GM18870 (cell line): ENCODE data around the gene AFAP1L2.
A peak's percentile ranks its signal among the peaks of the same experiment; 100 is the strongest.

ENCODE experiments used
- ATAC-seq: cut with Tn5 transposase; IDR thresholded peaks from one replicate; pipeline ENCODE4 v1.9.1; 2021; ENCODE audit warnings: moderate library complexity; ENCODE audit not compliant: unreplicated experiment

AFAP1L2 gene

GRCh38 chr10:114278140-114278883, 126.0 kb downstream of the AFAP1L2 start:
- no peak for ATAC-seq

DNA sequence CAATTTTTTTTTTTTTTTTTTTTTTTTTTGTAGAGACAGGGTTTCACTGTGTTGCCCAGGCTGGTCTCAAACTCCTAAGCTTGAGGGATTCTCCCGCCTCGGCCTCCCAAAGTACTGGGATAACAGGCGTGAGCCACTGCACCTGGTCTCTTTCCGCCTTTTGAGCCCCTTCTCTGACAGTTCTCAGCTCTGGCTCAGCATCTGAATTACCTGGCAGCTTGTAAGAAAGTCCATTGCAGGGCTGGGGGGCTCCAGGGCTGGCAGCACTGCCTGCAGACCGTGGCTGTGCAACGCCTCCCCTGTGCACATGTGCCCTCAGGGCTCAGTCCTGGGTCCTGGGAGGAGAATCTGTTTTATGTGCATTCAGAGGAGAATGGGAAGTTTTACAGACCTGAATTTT, 127.6 kb downstream of the AFAP1L2 start:
- no peak for ATAC-seq

DNA sequence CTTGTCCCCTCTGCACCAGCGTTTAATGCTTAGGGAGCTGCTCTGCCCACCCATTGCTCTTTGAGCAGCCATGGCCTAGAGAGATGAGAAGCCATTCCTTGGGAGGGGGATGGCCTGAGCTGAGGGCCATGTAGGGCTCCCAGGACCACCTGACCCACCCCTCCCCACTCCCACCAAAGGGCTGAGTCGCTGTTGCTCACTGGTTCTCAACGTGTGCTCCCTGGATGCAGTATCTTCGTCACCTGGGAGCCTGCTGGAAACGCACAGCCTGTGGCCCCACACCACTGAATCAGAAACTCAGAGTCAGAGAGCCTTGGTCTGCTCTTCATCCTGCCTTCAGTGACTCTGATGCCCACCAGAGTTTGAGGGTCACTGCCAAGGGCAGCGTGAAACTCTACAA, 128.2 kb downstream of the AFAP1L2 start:
- no peak for ATAC-seq

DNA sequence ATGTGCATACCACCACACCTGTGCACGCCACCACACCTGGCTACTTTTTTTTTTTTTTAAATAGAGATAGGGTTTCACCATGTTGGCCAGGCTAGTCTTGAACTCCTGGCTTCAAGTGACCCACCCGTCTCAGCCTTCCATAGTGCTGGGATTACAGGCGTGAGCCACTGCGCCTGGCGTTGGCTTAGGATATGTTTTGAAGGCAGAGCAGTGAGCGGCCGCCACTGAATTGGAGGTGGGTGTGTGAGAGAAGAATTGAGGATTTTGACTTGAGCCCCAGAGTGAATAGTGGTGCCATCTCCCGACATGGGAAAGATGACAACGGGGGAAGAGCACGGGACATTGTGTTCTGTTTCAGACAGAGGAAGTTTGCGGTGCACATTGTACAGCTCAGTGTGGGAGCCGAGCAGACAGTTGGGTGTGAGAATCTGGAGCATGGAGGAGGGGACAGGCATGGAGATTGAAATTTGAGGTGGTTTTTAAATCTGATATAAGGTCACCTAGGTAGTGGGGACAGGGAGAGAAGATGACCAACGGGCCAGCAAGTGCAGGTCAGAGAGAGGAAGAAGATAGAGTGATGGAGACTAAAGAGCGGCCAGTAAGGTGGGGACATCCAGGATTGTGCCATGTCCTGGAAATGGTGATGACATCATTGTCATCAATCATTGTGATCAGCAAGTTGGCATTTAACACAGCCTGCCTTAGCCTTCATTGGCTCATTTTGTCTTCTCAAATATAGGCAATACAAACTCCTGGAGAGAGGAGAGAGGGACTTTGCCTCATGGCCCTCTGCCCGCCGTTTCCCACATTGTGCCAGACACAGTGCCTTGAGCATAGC, 129.5 kb downstream of the AFAP1L2 start:
- no peak for ATAC-seq

- no peak for ATAC-seq
Observed at GRCh38 chr10:114273910-114274309, 130.4 kb downstream of the AFAP1L2 start.

DNA sequence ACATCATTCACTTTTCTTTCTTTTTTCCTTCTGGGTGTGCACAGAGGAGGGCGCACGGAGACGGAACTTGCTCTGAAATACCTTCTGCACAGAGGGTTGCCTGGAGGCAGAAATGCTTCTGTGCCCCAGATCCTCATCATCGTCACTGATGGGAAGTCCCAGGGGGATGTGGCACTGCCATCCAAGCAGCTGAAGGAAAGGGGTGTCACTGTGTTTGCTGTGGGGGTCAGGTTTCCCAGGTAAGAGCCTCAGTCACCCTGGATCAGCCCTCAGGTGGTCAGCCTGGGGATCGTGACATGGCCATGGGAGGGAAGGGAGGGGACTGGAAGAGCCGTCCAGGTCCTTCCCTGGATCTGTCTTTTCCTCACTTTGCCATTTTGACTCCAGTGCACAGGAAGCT, 131.6 kb downstream of the AFAP1L2 start:
- no peak for ATAC-seq

GRCh38 chr10:114271779-114272167, 132.5 kb downstream of the AFAP1L2 start:
- ATAC-seq = no peak

DNA sequence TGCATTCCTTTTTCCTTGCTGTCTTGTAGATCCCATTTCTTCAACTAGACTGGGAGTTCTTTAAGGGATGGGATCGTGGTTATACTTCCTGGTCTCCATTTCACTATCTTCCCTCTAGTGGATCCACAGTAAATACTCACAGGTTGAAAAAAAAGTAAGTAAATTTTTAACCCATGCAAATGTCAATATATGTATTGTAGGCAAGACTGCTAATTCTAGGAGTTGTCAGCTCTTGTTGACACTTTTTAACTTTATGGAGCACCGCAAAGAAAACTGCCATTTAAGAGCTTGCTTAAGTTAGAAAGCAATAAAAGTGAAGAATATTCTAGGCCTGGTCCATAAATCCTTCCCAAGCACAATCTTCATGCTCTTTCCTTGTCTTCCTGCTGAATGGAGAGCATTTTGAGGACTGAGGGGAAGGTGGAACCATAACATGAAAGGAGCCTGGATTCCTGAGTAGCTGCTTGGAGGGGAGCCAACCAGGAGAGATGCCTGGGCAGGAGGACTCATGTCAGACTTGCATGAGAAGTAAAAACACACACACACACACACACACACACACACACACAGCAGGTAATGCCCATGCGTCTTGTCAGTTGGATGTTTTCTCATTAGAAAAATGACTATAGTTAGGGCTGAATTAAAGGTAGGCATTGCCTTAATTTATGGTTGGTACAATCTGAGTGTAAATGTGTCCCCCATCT, 133.1 kb downstream of the AFAP1L2 start:
- no peak for ATAC-seq

- ATAC-seq = no peak
Observed at GRCh38 chr10:114266521-114266920, 137.8 kb downstream of the AFAP1L2 start.

DNA sequence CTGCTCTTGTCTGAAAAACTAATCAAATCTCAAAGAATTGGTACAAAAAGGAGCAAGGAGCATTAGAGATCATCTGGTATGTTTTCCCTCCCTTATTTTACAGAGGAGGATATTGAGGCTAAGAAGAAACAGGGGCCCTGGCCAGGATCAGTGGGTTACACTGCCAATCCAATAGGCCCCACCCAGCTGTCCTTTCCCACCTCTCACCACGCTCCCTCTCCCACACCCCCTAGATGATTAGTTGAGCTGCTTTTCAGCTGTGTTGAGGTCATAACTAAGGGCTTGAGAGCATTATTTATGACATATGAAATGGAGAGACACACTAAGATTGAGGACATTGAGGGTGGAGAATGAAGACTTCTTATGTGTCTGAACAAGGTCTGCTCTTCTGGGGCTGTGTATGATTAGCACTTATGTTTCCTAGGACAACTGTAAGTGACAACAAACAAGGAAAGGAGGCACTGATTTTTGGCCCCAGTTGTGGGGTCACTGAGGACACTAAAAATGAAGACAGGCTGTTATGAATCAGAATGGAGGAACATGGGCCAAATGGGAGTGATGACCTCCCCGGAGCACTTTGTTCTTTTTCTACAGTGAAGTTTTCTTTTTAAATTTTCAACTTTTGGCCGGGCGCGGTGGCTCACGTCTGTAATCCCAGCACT, 138.8 kb downstream of the AFAP1L2 start:
- no peak for ATAC-seq

GRCh38 chr10:114262496-114262895, 141.8 kb downstream of the AFAP1L2 start:
- no peak for ATAC-seq

DNA sequence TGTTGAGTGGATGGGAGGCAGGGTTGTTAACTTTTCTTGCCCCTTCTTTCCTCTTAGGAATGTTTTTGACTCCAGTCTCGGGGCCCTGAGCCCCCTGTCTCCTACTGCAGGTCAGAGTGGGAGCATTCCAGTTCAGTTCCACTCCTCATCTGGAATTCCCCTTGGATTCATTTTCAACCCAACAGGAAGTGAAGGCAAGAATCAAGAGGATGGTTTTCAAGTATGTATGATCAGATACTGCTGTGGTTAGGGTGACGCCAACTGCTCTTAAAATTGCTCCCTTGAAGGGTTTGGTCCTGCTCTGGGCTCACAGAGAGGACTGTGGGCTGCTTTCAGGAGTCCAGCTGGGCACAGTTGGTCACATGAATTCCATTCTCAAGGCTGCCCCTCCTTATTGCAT, 143.2 kb downstream of the AFAP1L2 start:
- ATAC-seq = peak; percentile 50

DNA sequence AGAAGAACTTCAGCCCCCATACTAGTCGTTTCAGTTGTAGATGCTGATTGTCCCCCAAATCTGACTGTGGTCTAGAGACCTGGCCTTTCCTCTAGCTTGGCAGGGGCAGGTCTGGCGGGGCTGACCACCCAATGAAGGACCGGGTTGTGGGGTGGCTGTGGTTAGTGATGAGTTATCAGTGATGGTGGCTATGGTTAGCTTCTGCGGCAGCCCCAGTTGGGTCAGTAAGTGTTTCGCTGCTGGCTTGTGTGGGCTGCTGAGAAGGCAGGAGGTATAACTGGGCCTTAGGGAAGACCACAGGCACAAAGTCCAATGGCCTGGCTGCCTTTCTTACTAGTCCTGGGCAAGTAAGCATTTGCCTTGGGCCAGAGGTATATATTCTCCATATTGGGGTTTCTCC, 143.9 kb downstream of the AFAP1L2 start:
- ATAC-seq = no peak

DNA sequence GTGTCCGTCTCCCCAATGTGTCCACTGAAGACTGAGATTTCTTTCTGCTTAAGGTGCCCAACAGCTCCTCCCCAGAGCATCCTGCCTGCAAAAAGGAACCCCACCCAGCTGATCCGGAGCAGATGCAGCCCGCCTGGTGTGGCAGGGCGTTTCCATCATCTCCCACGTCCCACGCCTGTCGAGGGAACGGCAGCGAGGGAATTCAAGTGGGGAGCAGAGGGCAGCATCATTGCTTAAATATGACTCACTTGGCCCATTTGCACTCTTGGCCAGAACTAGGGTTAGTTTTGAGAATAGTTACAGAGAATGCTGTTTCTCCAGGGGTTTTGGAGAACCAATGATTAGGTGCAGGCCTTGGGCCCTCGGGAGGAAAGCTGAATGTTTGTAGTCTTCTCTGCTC, 144.5 kb downstream of the AFAP1L2 start:
- ATAC-seq = no peak

DNA sequence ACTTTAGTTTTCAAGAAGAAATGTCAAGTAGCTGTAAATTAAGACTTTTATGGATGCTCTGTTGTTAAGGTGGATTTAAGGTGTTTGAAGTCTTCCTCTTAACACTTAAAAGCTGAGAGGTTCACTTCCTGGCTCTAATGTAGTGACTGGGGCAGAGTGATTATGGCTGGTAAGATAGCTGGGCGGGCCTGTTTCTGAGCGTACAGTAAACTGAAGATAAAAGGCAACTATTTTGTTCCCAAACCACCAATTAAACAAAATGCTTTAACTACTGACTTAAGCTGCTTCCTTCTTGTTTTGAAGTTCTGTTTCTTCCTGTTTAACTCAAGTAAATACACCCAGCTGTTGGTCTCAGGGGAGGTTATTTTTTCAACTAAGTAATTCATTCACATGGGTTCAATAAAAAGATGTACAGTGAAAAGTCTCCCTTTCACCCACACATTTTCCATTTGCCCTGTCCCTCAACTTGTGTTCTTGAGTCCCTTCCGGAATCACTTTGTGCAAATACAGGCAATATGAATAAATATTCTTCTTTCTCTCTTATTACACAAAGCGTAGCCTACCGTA, 145.9 kb downstream of the AFAP1L2 start:
- ATAC-seq = no peak

- no peak for ATAC-seq
Observed at GRCh38 chr10:114257498-114257897, 146.8 kb downstream of the AFAP1L2 start.

DNA sequence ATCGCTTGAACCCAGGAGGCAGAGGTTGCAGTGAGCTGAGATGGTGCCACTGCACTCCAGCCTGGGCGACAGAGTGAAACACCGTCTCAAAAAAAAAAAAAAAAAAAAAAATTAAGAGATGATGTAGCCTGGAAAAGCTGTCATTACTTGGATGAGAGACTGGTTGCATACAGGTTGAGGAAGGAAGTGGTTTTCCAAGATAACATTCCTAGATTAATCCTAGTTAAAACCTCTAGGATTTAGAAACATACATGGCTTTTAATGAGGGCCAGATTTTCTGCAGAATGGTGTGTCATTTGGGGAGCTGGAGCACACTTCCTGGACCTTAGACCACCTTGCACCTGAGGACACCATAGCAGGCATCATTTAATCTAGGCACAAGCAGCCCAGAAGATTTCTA, 147.5 kb downstream of the AFAP1L2 start:
- ATAC-seq = no peak

- ATAC-seq = no peak
Observed at GRCh38 chr10:114256008-114256765, 148.1 kb downstream of the AFAP1L2 start.

- no peak for ATAC-seq
Observed at GRCh38 chr10:114255227-114255626, 149.1 kb downstream of the AFAP1L2 start.

- ATAC-seq = no peak
Observed at GRCh38 chr10:114252883-114253282, 151.4 kb downstream of the AFAP1L2 start.
